Activated T-cell treated with anti-CD3 and anti-CD28 coated beads for 24 hours (primary cell): ENCODE results near the gene PCDHGB4.
"Not testable (repeated sequence)": the region's sequence is repeated elsewhere in the genome, so short reads cannot be mapped to it uniquely, and the experiment has no call there.

Source experiments
- DNase-seq: peaks from one replicate; pipeline ENCODE4 v3.0.0-alpha.2; 2020; ENCODE audit warnings: low read depth

Gene PCDHGB4

DNA sequence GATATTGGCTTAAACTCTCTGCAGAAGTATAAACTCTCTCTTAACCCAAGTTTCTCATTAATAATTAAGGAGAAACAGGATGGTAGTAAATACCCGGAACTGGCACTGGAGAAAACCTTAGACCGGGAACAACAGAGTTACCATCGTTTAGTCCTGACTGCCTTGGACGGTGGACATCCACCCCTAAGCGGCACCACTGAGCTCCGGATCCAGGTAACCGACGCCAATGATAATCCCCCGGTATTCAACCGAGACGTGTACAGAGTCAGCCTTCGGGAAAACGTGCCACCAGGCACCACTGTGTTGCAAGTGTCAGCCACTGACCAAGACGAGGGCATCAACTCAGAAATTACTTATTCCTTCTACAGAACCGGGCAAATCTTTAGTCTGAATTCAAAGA, 11.1 kb downstream of the PCDHGB4 start:
- DNase-seq: no peak

DNA sequence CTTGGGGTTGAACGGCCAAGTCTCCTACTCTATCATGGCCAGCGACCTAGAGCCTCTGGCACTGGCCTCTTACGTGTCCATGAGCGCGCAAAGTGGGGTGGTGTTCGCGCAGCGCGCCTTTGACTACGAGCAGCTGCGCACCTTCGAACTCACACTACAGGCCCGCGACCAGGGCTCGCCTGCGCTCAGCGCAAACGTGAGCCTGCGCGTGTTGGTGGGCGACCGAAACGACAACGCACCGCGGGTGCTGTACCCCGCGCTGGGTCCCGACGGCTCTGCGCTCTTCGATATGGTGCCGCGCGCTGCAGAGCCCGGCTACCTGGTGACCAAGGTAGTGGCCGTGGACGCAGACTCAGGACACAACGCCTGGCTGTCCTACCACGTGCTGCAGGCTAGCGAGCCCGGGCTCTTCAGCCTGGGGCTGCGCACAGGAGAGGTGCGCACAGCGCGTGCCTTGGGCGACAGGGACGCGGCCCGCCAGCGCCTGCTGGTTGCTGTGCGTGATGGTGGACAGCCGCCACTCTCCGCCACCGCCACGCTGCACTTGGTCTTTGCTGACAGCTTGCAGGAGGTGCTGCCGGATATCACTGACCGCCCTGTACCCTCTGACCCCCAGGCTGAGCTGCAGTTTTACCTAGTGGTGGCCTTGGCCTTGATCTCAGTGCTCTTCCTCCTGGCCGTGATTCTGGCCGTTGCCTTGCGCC, 12.2 kb downstream of the PCDHGB4 start:
- DNase-seq: no peak

DNA sequence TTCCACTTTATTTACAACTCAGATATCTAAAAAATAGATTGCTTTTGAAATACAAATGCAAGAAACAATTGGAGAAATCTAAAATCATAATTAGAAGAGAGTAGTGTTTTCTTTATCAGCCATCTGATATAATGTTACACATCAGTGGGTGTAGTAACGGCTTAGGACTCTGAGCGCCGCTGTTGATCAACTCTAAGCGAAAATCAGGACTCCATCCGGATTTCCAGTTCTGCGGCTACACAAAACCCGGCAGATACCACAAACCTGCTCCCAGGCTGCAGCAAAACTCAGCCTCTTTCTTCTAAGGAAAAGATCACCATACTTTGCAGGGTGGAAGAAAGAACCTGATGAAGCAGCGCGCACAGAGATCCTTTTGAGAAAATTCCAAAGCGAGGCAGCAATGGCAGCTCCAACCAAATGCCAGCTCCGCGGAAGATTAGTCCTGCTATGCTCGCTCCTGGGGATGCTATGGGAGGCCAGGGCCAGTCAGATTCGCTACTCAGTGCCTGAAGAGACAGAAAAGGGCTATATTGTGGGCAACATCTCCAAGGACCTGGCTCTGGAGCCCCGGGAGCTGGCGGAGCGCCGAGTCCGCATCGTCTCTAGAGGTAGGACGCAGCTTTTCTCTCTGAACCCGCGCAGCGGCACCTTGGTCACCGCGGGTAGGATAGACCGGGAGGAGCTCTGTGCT, 15.2 kb downstream of the PCDHGB4 start, which contains the start of gene PCDHGA9:
PCDHGA9 (plus strand) TSS at position 226 of the 691 bp plus-strand sequence; CDS start at position 401, 175 bp downstream.
- no peak for DNase-seq

DNA sequence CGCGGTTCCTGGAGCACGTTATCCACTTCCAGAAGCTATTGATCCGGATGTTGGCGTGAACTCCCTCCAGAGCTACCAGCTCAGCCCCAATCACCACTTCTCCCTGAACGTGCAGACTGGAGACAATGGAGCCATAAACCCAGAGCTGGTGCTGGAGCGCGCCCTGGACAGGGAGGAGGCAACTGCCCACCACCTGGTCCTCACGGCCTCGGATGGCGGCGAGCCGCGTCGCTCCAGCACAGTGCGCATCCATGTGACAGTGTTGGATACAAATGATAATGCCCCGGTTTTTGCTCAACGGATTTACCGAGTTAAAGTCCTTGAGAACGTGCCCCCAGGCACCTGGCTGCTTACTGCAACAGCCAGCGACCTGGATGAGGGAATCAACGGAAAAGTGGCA, 15.9 kb downstream of the PCDHGB4 start:
- DNase-seq: no peak

DNA sequence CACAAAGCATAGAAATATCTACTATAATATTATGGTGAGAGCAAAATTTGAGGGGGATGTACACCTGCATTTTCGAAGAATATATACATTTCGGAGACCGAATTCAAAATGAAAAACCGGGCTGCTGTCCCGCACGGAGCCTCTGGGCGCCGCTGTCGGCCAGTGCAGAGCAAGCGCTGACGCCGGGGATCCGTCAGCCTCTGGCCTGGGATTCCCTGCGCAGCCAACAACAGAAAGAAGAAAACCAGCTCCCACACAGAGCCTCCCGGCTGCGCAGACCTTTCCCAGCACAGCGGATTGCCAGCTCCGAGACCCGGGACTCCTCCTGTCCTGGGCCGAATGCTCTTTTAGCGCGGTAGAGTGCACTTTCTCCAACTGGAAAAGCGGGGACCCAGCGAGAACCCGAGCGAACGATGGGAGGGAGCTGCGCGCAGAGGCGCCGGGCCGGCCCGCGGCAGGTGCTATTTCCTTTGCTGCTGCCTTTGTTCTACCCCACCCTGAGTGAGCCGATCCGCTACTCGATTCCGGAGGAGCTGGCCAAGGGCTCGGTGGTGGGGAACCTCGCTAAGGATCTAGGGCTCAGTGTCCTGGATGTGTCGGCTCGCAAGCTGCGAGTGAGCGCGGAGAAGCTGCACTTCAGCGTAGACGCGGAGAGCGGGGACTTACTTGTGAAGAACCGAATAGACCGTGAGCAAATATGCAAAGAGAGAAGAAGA, 20.4 kb downstream of the PCDHGB4 start, which contains the start of gene PCDHGB6:
PCDHGB6 (plus strand) TSS at position 232 of the 716 bp plus-strand sequence; CDS start at position 414, 182 bp downstream.
- DNase-seq: peak; percentile 24

DNA sequence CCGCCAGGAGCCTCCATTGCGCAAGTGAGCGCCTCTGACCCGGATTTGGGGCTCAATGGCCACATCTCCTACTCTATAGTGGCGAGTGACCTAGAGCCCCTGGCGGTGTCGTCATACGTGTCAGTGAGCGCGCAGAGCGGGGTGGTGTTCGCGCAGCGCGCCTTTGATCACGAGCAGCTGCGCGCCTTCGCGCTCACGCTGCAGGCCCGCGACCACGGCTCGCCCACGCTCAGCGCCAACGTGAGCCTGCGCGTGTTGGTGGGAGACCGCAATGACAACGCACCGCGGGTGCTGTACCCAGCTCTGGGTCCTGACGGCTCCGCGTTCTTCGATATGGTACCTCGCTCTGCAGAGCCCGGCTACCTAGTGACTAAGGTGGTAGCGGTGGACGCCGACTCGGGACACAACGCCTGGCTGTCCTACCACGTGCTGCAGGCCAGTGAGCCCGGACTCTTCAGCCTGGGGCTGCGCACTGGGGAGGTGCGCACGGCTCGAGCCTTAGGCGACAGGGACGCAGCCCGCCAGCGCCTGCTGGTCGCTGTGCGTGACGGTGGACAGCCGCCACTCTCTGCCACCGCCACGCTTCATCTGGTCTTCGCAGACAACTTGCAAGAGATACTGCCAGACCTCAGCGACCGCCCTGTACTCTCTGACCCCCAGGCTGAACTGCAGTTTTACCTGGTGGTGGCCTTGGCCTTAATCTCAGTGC, 22.3 kb downstream of the PCDHGB4 start:
- DNase-seq: no peak

DNA sequence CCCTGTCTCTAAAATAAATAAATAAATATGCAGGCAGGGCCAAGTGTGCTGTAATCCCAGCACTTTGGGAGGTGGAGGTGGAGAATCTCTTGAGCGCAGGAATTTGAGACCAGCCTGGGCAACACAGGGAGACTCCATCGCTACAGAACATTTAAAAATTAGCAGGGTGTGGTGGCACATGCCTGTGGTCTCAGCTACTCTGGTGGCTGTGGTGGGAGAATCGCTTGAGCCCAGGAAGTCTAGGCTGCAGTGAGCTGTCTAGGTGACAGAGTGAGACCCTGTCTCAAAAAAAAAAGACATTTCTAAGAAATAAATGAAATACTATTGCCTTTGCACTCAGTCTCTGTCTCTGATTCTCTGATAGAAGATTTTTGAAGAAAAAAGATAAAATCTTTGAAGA, 24.1 kb downstream of the PCDHGB4 start:
- no peak for DNase-seq

DNA sequence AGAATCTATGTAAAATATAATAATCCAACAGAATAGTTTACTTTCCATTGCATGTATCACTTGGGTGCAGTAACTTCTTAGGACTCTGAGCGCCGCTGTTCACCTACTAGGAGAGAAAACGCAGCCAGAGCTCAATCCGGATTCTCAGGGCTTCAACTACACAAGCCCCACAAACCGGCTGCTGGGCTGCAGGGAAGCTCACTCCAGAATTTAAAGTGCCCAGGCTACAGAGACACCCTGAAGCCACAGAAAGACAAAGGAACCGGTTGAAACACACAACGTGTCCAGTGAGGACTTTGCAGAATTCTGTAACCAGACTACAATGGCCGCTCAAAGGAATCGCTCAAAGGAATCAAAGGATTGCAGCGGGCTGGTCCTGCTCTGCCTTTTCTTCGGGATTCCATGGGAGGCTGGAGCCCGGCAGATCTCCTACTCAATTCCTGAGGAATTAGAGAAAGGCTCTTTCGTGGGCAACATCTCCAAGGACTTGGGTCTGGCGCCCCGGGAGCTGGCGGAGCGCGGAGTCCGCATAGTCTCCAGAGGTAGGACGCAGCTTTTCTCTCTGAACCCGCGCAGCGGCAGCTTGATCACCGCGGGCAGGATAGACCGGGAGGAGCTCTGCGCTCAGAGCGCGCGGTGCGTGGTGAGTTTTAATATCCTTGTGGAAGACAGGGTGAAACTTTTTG, 25.5 kb downstream of the PCDHGB4 start, which contains the start of gene PCDHGA10:
PCDHGA10 (plus strand) TSS at position 134 of the 686 bp plus-strand sequence; CDS start at position 323, 189 bp downstream.
- peak; percentile 43 for DNase-seq

DNA sequence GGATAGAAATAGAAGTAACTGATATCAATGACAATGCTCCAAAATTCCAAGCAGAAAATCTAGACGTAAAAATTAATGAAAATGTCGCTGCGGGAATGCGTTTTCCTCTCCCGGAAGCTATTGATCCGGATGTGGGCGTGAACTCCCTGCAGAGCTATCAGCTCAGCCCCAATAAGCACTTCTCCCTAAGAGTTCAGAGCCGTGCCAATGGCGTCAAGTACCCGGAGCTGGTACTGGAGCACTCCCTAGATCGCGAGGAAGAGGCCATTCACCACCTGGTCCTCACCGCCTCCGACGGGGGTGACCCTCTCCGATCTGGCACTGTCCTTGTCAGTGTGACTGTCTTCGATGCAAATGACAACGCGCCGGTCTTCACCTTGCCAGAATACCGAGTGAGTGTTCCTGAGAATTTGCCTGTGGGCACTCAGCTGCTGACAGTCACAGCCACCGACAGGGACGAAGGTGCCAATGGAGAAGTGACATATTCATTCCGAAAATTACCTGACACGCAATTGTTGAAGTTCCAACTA, 26.1 kb downstream of the PCDHGB4 start:
- DNase-seq: no peak

DNA sequence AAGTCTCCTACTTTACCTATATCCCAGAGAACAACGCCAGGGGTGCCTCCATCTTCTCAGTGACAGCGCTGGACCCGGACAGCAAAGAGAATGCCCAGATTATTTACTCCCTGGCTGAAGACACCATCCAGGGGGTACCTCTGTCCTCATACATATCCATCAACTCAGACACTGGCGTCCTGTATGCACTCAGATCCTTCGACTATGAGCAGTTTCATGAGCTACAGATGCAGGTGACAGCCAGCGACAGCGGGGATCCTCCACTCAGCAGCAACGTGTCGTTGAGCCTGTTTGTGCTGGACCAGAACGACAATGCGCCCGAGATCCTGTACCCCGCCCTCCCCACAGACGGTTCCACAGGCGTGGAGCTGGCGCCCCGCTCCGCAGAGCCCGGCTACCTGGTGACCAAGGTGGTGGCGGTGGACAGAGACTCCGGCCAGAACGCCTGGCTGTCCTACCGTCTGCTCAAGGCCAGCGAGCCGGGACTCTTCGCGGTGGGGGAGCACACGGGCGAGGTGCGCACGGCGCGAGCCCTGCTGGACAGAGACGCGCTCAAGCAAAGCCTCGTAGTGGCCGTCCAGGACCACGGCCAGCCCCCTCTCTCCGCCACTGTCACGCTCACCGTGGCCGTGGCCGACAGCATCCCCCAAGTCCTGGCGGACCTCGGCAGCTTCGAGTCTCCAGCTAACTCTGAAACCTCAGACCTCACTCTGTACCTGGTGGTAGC, 27.2 kb downstream of the PCDHGB4 start:
- not testable (repeated sequence) for DNase-seq

DNA sequence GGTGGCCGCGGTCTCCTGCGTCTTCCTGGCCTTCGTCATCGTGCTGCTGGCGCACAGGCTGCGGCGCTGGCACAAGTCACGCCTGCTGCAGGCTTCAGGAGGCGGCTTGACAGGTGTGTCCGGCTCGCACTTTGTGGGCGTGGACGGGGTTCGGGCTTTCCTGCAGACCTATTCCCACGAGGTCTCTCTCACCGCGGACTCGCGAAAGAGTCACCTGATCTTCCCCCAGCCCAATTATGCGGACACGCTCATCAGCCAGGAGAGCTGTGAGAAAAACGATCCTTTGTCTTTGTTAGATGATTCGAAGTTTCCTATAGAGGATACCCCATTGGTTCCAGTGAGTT, 27.7 kb downstream of the PCDHGB4 start:
- not testable (repeated sequence) for DNase-seq

DNA sequence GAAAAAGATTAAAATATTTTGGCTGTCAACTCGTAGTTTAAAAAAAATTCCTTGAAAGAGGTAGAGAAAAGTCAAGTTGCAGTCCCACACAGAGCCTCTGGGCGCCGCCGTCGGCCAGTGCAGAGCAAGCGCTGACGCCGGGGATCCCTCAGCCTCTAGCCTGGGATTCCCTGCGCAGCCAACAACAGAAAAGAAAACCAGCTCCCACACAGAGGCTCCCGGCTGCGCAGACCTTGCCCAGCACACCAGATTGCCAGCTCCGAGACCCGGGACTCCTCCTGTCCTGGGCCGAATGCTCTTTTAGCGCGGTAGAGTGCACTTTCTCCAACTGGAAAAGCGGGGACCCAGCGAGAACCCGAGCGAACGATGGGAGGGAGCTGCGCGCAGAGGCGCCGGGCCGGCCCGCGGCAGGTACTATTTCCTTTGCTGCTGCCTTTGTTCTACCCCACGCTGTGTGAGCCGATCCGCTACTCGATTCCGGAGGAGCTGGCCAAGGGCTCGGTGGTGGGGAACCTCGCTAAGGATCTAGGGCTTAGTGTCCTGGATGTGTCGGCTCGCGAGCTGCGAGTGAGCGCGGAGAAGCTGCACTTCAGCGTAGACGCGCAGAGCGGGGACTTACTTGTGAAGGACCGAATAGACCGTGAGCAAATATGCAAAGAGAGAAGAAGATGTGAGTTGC, 30.1 kb downstream of the PCDHGB4 start, which contains the start of gene PCDHGB7:
PCDHGB7 (plus strand) TSS at position 184 of the 679 bp plus-strand sequence; CDS start at position 367, 183 bp downstream.
- peak; percentile 33 for DNase-seq

DNA sequence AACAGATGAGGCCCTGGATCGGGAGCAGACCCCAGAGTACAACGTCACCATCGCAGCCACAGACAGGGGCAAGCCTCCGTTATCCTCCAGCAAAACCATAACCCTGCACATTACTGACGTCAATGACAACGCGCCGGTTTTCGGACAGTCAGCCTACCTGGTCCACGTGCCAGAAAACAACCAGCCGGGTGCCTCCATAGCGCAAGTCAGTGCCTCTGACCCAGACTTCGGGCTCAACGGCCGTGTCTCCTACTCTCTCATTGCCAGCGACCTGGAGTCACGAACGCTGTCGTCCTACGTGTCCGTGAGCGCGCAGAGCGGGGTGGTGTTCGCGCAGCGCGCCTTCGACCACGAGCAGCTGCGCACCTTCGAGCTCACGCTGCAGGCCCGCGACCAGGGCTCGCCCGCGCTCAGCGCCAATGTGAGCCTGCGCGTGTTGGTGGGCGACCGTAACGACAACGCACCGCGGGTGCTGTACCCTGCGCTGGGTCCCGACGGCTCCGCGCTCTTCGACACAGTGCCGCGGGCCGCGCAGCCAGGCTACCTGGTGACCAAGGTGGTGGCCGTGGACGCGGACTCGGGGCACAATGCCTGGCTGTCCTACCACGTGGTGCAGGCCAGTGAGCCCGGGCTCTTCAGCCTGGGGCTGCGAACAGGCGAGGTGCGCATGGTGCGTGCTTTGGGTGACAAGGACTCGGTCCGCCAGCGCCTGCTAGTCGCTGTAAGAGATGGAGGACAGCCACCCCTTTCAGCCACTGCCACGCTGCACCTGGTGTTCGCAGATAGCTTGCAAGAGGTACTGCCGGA, 31.8 kb downstream of the PCDHGB4 start:
- DNase-seq: no peak

DNA sequence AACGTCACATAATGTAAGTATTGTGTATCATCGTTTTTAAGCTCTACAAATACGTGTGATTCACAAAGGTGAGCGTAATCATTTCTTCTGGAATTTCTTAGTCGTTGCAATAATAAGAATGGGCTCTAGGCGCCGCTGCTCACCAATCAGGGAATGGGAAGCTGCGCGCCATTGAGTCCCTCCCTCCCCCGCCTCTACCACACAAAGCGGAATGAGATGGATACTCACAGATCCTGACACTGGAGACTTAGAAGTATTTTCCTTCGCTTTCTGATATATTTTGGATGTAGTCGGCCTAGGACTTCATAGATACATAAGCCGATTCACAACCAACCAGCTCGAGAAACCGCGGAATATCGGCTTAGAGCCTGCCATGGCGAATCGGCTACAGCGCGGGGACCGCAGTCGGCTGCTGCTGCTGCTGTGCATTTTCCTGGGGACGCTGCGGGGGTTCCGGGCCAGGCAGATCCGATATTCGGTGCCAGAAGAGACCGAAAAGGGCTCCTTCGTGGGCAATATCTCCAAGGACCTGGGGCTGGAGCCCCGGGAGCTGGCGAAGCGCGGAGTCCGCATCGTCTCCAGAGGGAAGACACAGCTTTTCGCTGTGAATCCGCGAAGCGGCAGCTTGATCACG, 33.5 kb downstream of the PCDHGB4 start, which contains the start of gene PCDHGA11:
PCDHGA11 (plus strand) TSS at position 197 of the 634 bp plus-strand sequence; CDS start at position 374, 177 bp downstream.
- no peak for DNase-seq

DNA sequence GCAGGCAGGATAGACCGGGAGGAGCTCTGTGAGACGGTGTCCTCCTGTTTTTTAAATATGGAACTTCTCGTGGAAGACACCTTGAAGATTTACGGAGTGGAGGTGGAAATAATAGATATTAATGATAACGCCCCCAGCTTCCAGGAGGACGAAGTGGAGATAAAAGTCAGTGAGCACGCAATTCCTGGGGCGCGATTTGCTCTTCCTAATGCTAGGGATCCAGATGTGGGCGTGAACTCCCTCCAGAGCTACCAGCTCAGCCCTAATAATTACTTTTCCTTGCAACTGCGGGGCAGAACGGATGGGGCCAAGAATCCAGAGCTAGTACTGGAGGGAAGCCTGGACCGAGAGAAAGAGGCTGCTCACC, 34.0 kb downstream of the PCDHGB4 start:
- no peak for DNase-seq

DNA sequence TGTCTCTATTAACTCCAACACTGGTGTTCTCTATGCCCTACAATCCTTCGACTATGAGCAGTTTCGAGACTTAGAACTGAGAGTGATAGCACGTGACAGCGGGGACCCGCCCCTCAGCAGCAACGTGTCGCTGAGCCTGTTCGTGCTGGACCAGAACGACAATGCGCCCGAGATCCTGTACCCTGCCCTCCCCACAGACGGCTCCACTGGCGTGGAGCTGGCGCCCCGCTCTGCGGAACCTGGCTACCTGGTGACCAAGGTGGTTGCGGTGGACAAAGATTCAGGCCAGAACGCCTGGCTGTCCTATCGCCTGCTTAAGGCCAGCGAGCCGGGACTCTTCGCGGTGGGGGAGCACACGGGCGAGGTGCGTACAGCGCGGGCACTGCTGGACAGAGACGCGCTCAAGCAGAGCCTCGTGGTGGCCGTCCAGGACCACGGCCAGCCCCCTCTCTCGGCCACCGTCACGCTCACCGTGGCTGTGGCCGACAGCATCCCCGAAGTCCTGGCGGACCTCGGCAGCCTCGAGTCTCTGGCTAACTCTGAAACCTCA, 35.3 kb downstream of the PCDHGB4 start:
- DNase-seq: no peak

DNA sequence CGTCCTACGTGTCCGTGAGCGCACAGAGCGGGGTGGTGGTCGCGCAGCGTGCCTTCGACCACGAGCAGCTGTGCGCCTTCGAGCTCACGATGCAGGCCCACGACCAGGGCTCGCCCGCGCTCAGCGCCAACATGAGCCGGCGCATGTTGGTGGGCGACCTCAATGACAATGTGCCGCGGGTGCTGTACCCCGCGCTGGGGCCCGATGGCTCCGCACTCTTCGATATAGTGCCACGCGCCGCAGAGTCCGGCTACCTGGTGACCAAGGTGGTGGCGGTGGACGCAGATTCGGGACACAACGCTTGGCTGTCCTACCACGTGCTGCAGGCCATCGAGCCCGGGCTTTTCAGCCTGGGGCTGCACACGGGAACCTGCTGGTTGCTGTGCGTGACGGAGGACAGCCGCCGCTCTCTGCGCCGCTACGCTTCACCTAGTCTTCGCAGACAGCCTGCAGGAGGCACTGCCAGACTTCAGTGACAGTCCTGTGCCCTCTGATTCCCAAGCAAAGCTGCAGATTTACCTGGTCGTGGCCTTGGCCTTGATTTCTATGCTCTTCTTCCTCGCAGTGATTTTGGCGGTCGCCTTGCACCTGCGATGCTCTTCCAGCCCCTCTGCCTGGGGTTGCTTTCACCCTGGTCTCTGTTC, 40.4 kb downstream of the PCDHGB4 start:
- DNase-seq: no peak
